Tongue (tissue), 2 donors: ENCODE results near the gene WWOX. TPM values are rescaled to one million over a fixed set of nuclear protein-coding genes. Genes with fewer than 3 reads are reported as not detected.
A peak's percentile ranks its signal among the peaks of the same experiment; 100 is the strongest.

Source experiments
- DNase-seq: peaks from one replicate; pipeline ENCODE4 v3.0.0-alpha.2; 2015
- total RNA-seq: library from RNA; depleted of rRNA; stranded (reverse); fragments of >200 nt; gene quantifications from one replicate; pipeline ENCODE4 v1.2.3, GENCODE V29; 2014

Gene WWOX
- total RNA-seq, 1 donor from 2014 or later = 60.5 TPM

GRCh38 chr16:78624366-78624765 is 524.9 kb downstream of the WWOX start:
- peak; percentile 26 for DNase-seq

- DNase-seq = peak; percentile 51
Measured at GRCh38 chr16:78628461-78629045, 529.1 kb downstream of the WWOX start.

GRCh38 chr16:78629173-78629572 is 529.7 kb downstream of the WWOX start:
- DNase-seq = peak; percentile 36

GRCh38 chr16:78630102-78630501 is 530.6 kb downstream of the WWOX start:
- no peak for DNase-seq

GRCh38 chr16:78633551-78633950 is 534.1 kb downstream of the WWOX start:
- DNase-seq = no peak

- DNase-seq = no peak
Measured at GRCh38 chr16:78635807-78636206, 536.4 kb downstream of the WWOX start.

GRCh38 chr16:78638371-78638770 is 538.9 kb downstream of the WWOX start:
- DNase-seq = no peak

GRCh38 chr16:78639775-78640174 is 540.3 kb downstream of the WWOX start:
- DNase-seq = no peak

GRCh38 chr16:78640886-78641285 is 541.4 kb downstream of the WWOX start:
- DNase-seq = peak; percentile 62

- no peak for DNase-seq
Measured at GRCh38 chr16:78641433-78641832, 542.0 kb downstream of the WWOX start.

GRCh38 chr16:78642621-78643285 is 543.3 kb downstream of the WWOX start:
- no peak for DNase-seq

- DNase-seq = no peak
Measured at GRCh38 chr16:78645657-78646056, 546.2 kb downstream of the WWOX start.

- no peak for DNase-seq
Measured at GRCh38 chr16:78647019-78647418, 547.6 kb downstream of the WWOX start.

GRCh38 chr16:78647491-78647890 is 548.0 kb downstream of the WWOX start:
- DNase-seq = no peak

- DNase-seq = peak; percentile 32
Measured at GRCh38 chr16:78648517-78648916, 549.1 kb downstream of the WWOX start.

GRCh38 chr16:78650339-78651074 is 551.1 kb downstream of the WWOX start:
- no peak for DNase-seq

- no peak for DNase-seq
Measured at GRCh38 chr16:78654929-78655328, 555.5 kb downstream of the WWOX start.

GRCh38 chr16:78655331-78656113 is 556.1 kb downstream of the WWOX start:
- DNase-seq = no peak

GRCh38 chr16:78656887-78657286 is 557.4 kb downstream of the WWOX start:
- DNase-seq = no peak

GRCh38 chr16:78659216-78659615 is 559.8 kb downstream of the WWOX start:
- no peak for DNase-seq

GRCh38 chr16:78659668-78660217 is 560.3 kb downstream of the WWOX start:
- DNase-seq = no peak

- no peak for DNase-seq
Measured at GRCh38 chr16:78660795-78661194, 561.3 kb downstream of the WWOX start.
